HEK293 (cell line): Measurements from ENCODE around the gene C9orf153.

Experiments used
- CTCF ChIA-PET: fragments of 350-600 bp; formaldehyde crosslinking; extraction: SDS; loops from one replicate; lab custom pipeline; 2021; ENCODE audit warnings: antibody characterized with exemption; lab: Yijun Ruan, JAX
- POLR2A ChIA-PET: fragments of 300-600 bp; formaldehyde crosslinking; extraction: SDS; loops from one replicate; lab custom pipeline; 2020; ENCODE audit warnings: antibody characterized with exemption, inconsistent platforms; lab: Yijun Ruan, JAX
- H3K27ac ChIP-seq: fragments of 200-500 bp; sonication (Bioruptor generic); 2 replicates; pipeline ENCODE4 v1.5.1; 2014; ENCODE audit warnings: low read depth, low read length, control low read depth, inconsistent platforms; ENCODE audit errors: extremely low read depth
- H3K36me3 ChIP-seq, 2 experiments: fragments of 200-500 bp in 1 of 2; sonication (Bioruptor generic) in 1 of 2; 1 replicate in 1 of 2; 2 replicates in 1 of 2; pipeline ENCODE4 v1.5.1; 2014 to 2017; ENCODE audit warnings: inconsistent platforms in 2 of 2, low read length in 2 of 2; ENCODE audit not compliant: control insufficient read depth in 2 of 2, insufficient read depth in 1 of 2
- H3K4me1 ChIP-seq: fragments of 200-500 bp; sonication (Bioruptor generic); 2 replicates; pipeline ENCODE4 v1.5.1; 2014; ENCODE audit warnings: mild to moderate bottlenecking, low read length, inconsistent platforms; ENCODE audit not compliant: control insufficient read depth, insufficient read depth
- H3K4me3 ChIP-seq: 2 replicates; pipeline ENCODE4 v1.5.1; 2011; ENCODE audit warnings: low read depth, mild to moderate bottlenecking, control low read depth, low read length, moderate library complexity
- H3K9me3 ChIP-seq: fragments of 200-500 bp; sonication (Bioruptor generic); 2 replicates; pipeline ENCODE4 v1.5.1; 2014; ENCODE audit warnings: low read depth, low read length, inconsistent platforms; ENCODE audit not compliant: control insufficient read depth, insufficient read depth
- GLI4 ChIP-seq: fragments of 450-650 bp; formaldehyde crosslinking; IDR thresholded peaks from 2 replicates; pipeline ENCODE4 v1.5.1; 2016; ENCODE audit warnings: missing biosample characterization, missing genetic modification characterization
- GLIS1 ChIP-seq: fragments of 450-650 bp; formaldehyde crosslinking; IDR thresholded peaks from 2 replicates; pipeline ENCODE4 v1.5.1; 2016; ENCODE audit warnings: missing biosample characterization, missing genetic modification characterization
- GLIS2 ChIP-seq: fragments of 450-650 bp; formaldehyde crosslinking; IDR thresholded peaks from 2 replicates; pipeline ENCODE4 v1.5.1; 2016; ENCODE audit warnings: missing biosample characterization, missing genetic modification characterization
- MEIS1 ChIP-seq: sonication (generic); formaldehyde crosslinking; IDR thresholded peaks from 2 replicates; pipeline ENCODE4 v1.8.1; 2022; ENCODE audit warnings: missing genetic modification reagents, mild to moderate bottlenecking, borderline replicate concordance
- OSR2 ChIP-seq: fragments of 450-650 bp; formaldehyde crosslinking; IDR thresholded peaks from 2 replicates; pipeline ENCODE4 v1.5.1; 2016; ENCODE audit warnings: missing biosample characterization, missing genetic modification characterization
- SCRT1 ChIP-seq: fragments of 450-650 bp; formaldehyde crosslinking; IDR thresholded peaks from 2 replicates; pipeline ENCODE4 v1.5.1; 2016; ENCODE audit warnings: missing biosample characterization, missing genetic modification characterization, borderline replicate concordance
- SCRT2 ChIP-seq: fragments of 450-650 bp; formaldehyde crosslinking; IDR thresholded peaks from 2 replicates; pipeline ENCODE4 v1.5.1; 2016; ENCODE audit warnings: missing biosample characterization, missing genetic modification characterization
- SP7 ChIP-seq: fragments of 450-650 bp; formaldehyde crosslinking; IDR thresholded peaks from 2 replicates; pipeline ENCODE4 v1.5.1; 2016; ENCODE audit warnings: missing biosample characterization, missing genetic modification characterization
- WT1 ChIP-seq: fragments of 450-650 bp; formaldehyde crosslinking; IDR thresholded peaks from 2 replicates; pipeline ENCODE4 v1.5.1; 2016; ENCODE audit warnings: missing biosample characterization, missing genetic modification characterization
- YY1 ChIP-seq: fragments of 450-650 bp; formaldehyde crosslinking; IDR thresholded peaks from 2 replicates; pipeline ENCODE4 v1.5.1; 2018; ENCODE audit warnings: missing biosample characterization, missing genetic modification characterization
- ZFHX2 ChIP-seq: fragments of 450-650 bp; formaldehyde crosslinking; conservative IDR thresholded peaks from 2 replicates; pipeline ENCODE4 v1.5.1; 2016; ENCODE audit warnings: missing biosample characterization, missing genetic modification characterization
- ZIC2 ChIP-seq: fragments of 450-650 bp; formaldehyde crosslinking; IDR thresholded peaks from 2 replicates; pipeline ENCODE4 v1.5.1; 2016; ENCODE audit warnings: missing biosample characterization, missing genetic modification characterization
- ZNF133 ChIP-seq: fragments of 450-650 bp; formaldehyde crosslinking; IDR thresholded peaks from 2 replicates; pipeline ENCODE4 v1.5.1; 2016; ENCODE audit warnings: missing biosample characterization, missing genetic modification characterization
- ZNF174 ChIP-seq: fragments of 450-650 bp; formaldehyde crosslinking; IDR thresholded peaks from 2 replicates; pipeline ENCODE4 v1.5.0; 2017; ENCODE audit warnings: missing biosample characterization, mild to moderate bottlenecking, missing genetic modification characterization
- ZNF202 ChIP-seq: fragments of 450-650 bp; formaldehyde crosslinking; IDR thresholded peaks from 2 replicates; pipeline ENCODE4 v1.5.1; 2016; ENCODE audit warnings: missing biosample characterization, missing genetic modification characterization, borderline replicate concordance
- ZNF214 ChIP-seq: fragments of 450-650 bp; formaldehyde crosslinking; IDR thresholded peaks from 2 replicates; pipeline ENCODE4 v1.5.1; 2017; ENCODE audit warnings: missing biosample characterization, mild to moderate bottlenecking, missing genetic modification characterization, borderline replicate concordance
- ZNF274 ChIP-seq, 2 experiments: fragments of 200-500 bp in 1 of 2; fragments of 450-650 bp in 1 of 2; sonication (Bioruptor generic) in 1 of 2; formaldehyde crosslinking in 1 of 2; IDR thresholded peaks; 2 replicates each; pipeline versions ENCODE4 v1.5.1 to v1.6.1; 2014 to 2016; ENCODE audit warnings: borderline replicate concordance in 1 of 2, inconsistent platforms in 1 of 2, low read length in 1 of 2, missing biosample characterization in 1 of 2, missing genetic modification characterization in 1 of 2
- ZNF391 ChIP-seq: fragments of 450-650 bp; formaldehyde crosslinking; IDR thresholded peaks from 2 replicates; pipeline ENCODE4 v1.5.1; 2016; ENCODE audit warnings: low read depth, missing biosample characterization, missing genetic modification characterization, borderline replicate concordance
- ZNF626 ChIP-seq: fragments of 450-650 bp; sonication (Bioruptor Pico); formaldehyde crosslinking; IDR thresholded peaks from 2 replicates; pipeline ENCODE4 v1.5.1; 2018; ENCODE audit warnings: missing biosample characterization, missing genetic modification characterization, inconsistent platforms
- ZNF76 ChIP-seq: fragments of 450-650 bp; formaldehyde crosslinking; IDR thresholded peaks from 2 replicates; pipeline ENCODE4; 2016; ENCODE audit warnings: low read depth, missing biosample characterization, missing genetic modification characterization, borderline replicate concordance
- ZSCAN23 ChIP-seq: fragments of 450-650 bp; formaldehyde crosslinking; IDR thresholded peaks from 2 replicates; pipeline ENCODE4 v1.5.1; 2016; ENCODE audit warnings: missing biosample characterization, missing genetic modification characterization
- TF ChIP-seq, protein P1 (sequence below): fragments of 450-650 bp; formaldehyde crosslinking; IDR thresholded peaks from 2 replicates; pipeline ENCODE4 v1.5.1; 2016; ENCODE audit warnings: missing biosample characterization, missing genetic modification characterization, borderline replicate concordance
- TF ChIP-seq, protein P2 (sequence below): fragments of 450-650 bp; formaldehyde crosslinking; IDR thresholded peaks from 2 replicates; pipeline ENCODE4 v1.5.1; 2016; ENCODE audit warnings: missing biosample characterization, missing genetic modification characterization, borderline replicate concordance
- TF ChIP-seq, protein P3 (sequence below): fragments of 450-650 bp; formaldehyde crosslinking; IDR thresholded peaks from 2 replicates; pipeline ENCODE4 v1.5.1; 2016; ENCODE audit warnings: missing biosample characterization, missing genetic modification characterization
- TF ChIP-seq, protein P4 (sequence below): fragments of 450-650 bp; formaldehyde crosslinking; IDR thresholded peaks from 2 replicates; pipeline ENCODE4 v1.5.1; 2016; ENCODE audit warnings: missing biosample characterization, missing genetic modification characterization

Gene C9orf153

DNA sequence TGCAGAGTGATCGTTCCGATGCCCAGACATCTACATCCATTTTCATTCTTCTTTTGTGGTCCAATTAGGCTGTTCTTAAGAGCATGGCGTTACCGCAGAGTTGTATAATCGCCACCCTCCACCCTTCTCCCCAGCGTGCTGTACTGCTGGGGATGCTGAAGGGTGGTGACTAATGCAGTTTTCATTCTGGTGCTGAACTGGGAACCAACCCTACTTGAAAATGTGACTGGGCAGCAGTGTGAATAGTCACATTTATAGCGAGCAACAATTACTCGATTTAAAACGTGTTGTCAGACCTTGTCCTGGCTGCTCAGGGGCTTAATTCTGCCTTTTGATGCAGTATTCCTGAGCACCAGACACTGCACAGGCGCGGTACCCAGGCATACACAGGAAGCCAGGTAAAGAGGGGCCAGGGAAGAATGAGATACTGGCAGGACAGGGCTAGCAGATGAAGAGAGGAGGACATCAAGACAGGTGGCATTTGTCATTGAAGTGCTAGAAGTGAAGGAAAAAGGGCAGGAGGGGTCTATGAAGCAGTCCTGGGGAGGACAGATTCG is 23.6 kb upstream of the C9orf153 start (continued):
- no peak for TF ChIP-seq SCRT1 (tag by site-specific recombination)
- no peak for TF ChIP-seq WT1 (tag by site-specific recombination)
- TF ChIP-seq, protein P1, sequence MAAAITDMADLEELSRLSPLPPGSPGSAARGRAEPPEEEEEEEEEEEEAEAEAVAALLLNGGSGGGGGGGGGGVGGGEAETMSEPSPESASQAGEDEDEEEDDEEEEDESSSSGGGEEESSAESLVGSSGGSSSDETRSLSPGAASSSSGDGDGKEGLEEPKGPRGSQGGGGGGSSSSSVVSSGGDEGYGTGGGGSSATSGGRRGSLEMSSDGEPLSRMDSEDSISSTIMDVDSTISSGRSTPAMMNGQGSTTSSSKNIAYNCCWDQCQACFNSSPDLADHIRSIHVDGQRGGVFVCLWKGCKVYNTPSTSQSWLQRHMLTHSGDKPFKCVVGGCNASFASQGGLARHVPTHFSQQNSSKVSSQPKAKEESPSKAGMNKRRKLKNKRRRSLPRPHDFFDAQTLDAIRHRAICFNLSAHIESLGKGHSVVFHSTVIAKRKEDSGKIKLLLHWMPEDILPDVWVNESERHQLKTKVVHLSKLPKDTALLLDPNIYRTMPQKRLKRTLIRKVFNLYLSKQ (tag by site-specific recombination): no peak
- TF ChIP-seq SCRT2 (tag by site-specific recombination): peak; percentile 54
- TF ChIP-seq, protein P2, sequence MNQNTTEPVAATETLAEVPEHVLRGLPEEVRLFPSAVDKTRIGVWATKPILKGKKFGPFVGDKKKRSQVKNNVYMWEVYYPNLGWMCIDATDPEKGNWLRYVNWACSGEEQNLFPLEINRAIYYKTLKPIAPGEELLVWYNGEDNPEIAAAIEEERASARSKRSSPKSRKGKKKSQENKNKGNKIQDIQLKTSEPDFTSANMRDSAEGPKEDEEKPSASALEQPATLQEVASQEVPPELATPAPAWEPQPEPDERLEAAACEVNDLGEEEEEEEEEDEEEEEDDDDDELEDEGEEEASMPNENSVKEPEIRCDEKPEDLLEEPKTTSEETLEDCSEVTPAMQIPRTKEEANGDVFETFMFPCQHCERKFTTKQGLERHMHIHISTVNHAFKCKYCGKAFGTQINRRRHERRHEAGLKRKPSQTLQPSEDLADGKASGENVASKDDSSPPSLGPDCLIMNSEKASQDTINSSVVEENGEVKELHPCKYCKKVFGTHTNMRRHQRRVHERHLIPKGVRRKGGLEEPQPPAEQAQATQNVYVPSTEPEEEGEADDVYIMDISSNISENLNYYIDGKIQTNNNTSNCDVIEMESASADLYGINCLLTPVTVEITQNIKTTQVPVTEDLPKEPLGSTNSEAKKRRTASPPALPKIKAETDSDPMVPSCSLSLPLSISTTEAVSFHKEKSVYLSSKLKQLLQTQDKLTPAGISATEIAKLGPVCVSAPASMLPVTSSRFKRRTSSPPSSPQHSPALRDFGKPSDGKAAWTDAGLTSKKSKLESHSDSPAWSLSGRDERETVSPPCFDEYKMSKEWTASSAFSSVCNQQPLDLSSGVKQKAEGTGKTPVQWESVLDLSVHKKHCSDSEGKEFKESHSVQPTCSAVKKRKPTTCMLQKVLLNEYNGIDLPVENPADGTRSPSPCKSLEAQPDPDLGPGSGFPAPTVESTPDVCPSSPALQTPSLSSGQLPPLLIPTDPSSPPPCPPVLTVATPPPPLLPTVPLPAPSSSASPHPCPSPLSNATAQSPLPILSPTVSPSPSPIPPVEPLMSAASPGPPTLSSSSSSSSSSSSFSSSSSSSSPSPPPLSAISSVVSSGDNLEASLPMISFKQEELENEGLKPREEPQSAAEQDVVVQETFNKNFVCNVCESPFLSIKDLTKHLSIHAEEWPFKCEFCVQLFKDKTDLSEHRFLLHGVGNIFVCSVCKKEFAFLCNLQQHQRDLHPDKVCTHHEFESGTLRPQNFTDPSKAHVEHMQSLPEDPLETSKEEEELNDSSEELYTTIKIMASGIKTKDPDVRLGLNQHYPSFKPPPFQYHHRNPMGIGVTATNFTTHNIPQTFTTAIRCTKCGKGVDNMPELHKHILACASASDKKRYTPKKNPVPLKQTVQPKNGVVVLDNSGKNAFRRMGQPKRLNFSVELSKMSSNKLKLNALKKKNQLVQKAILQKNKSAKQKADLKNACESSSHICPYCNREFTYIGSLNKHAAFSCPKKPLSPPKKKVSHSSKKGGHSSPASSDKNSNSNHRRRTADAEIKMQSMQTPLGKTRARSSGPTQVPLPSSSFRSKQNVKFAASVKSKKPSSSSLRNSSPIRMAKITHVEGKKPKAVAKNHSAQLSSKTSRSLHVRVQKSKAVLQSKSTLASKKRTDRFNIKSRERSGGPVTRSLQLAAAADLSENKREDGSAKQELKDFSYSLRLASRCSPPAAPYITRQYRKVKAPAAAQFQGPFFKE (tag by site-specific recombination): no peak
- TF ChIP-seq ZNF133 (tag by site-specific recombination): peak; percentile 76
- TF ChIP-seq ZNF214 (tag by site-specific recombination): no peak
- no peak for TF ChIP-seq ZNF626
- no peak for TF ChIP-seq ZSCAN23 (tag by site-specific recombination)
- TF ChIP-seq ZNF274 (IDR thresholded peaks at IDR 0.05; ENCODE audit: low read length): no peak
- TF ChIP-seq ZNF274 (tag by site-specific recombination; IDR thresholded peaks at IDR 0.05; ENCODE audit: borderline replicate concordance): no peak
- TF ChIP-seq GLIS2 (tag by site-specific recombination): 0 out of 2 replicates have a peak, but pooled peaks have one; percentile 63

DNA sequence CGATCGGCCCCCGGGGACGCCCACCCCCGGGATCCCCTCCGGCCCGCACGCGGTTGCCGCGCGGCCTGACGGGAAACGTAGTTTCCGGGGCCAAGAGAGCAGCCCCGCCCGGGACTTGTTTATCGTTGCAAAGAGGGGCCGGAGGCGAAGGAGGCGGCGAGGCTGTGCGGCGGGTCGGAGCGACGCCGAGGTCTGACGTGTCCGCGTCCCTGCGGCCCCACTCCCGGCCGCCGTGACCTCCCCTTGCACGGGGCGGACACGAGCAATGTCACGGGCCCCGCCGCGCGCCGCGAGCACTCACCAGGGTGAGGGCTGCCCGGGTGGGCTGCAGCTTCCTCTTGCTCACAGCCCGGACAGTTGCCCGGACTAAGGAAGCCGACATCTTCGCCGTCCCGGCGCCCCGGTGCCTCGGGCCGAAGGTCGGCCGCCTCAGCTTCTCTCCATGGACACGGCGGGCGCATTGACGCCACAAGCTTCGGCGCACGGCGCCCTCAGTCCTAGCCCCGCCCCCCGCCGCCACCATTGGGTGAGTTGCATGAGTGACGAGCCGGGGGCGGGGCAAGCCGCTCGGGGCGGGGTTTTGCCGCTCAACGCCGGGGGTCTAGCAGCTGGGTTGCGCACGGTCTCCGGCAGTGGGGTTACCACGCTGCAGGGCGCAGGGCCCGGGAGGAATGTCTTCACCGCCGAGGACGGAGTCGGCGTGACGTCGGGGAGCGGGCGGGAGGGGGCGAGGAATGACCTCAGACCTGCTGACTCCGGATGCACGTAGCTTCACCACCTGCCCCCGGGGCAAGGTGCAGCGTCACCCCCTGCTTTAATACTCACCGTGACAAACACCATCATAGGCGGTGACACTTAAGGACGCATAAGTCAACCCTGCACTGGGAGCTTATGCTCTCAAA is 22.9 kb upstream of the C9orf153 start, which contains the start of gene ISCA1:
Gene ISCA1 (minus strand): TSS at position 462 of the 902 bp plus-strand sequence. CDS start 80 bp downstream, at position 382.
- Histone ChIP-seq H3K4me1 (no peaks in the 10 kb centered on the region), H3K36me3 (peaks cover 0 to 13% of the 10 kb centered on the region in 2 experiments; a peak in 2 of 3 replicates), H3K4me3 (peak within 1 kb of the TSS; percentile 89), H3K27ac (peak within 1 kb of the TSS; percentile 95), H3K9me3 (no peaks in the 10 kb centered on the region)
- POLR2A ChIA-PET: interaction anchor here (0.7 to 1.6 kb wide), 13 partner anchors 8 to 155 kb away, joined by 3 to 7 read pairs (median 4); no protein-coding TSS in a partner anchor
- CTCF ChIA-PET: no interaction called here
- TF ChIP-seq GLIS1 (tag by site-specific recombination) (peak; percentile 92), ZNF391 (tag by site-specific recombination) (peak; percentile 34; the same call in 1 of the 2 replicates), OSR2 (tag by site-specific recombination) (no peak; the same call in 1 of the 2 replicates), ZIC2 (tag by site-specific recombination) (peak; percentile 79), SP7 (tag by site-specific recombination) (peak; percentile 91), ZFHX2 (tag by site-specific recombination) (peak; percentile 24), YY1 (tag by site-specific recombination) (peak; percentile 59; the same call in 1 of the 2 replicates), ZNF174 (no peak), MEIS1 (CRISPR knock-in tag) (peak; percentile 43; the same call in 1 of the 2 replicates), ZNF202 (tag by site-specific recombination) (no peak), GLI4 (tag by site-specific recombination) (peak; percentile 34; the same call in 1 of the 2 replicates), ZNF76 (tag by site-specific recombination) (peak; percentile 94)
- TF ChIP-seq, protein P3, sequence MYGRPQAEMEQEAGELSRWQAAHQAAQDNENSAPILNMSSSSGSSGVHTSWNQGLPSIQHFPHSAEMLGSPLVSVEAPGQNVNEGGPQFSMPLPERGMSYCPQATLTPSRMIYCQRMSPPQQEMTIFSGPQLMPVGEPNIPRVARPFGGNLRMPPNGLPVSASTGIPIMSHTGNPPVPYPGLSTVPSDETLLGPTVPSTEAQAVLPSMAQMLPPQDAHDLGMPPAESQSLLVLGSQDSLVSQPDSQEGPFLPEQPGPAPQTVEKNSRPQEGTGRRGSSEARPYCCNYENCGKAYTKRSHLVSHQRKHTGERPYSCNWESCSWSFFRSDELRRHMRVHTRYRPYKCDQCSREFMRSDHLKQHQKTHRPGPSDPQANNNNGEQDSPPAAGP: peak; percentile 90
- TF ChIP-seq, protein P4, sequence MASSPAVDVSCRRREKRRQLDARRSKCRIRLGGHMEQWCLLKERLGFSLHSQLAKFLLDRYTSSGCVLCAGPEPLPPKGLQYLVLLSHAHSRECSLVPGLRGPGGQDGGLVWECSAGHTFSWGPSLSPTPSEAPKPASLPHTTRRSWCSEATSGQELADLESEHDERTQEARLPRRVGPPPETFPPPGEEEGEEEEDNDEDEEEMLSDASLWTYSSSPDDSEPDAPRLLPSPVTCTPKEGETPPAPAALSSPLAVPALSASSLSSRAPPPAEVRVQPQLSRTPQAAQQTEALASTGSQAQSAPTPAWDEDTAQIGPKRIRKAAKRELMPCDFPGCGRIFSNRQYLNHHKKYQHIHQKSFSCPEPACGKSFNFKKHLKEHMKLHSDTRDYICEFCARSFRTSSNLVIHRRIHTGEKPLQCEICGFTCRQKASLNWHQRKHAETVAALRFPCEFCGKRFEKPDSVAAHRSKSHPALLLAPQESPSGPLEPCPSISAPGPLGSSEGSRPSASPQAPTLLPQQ: peak; percentile 73
